HG02798 (cell line): Measurements from ENCODE around the gene ZBTB18.

ENCODE experiments used
- ATAC-seq: cut with Tn5 transposase; IDR thresholded peaks from one replicate; pipeline ENCODE4 v1.9.1; 2021; ENCODE audit warnings: mild to moderate bottlenecking; ENCODE audit not compliant: unreplicated experiment, poor library complexity

Gene ZBTB18

DNA sequence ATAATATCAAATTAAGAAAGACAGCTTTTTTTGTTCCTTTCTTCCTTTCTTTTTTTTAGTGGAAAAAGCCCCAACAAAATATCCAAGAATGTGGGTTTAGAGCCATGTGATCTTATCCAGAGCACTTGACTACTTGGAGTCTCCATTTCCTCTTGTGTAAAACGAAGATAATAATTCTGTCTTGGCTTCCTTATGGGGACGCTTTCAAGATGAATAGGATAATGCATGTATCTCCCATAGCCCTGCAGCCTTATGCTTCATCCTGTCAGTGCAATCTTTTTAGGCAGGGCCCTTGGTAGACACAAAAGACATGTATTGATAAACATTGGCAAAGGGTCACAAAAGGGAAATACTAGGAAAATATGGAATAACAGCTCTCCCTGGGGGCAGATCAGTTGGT is 34.8 kb downstream of the ZBTB18 start:
- no peak for ATAC-seq

DNA sequence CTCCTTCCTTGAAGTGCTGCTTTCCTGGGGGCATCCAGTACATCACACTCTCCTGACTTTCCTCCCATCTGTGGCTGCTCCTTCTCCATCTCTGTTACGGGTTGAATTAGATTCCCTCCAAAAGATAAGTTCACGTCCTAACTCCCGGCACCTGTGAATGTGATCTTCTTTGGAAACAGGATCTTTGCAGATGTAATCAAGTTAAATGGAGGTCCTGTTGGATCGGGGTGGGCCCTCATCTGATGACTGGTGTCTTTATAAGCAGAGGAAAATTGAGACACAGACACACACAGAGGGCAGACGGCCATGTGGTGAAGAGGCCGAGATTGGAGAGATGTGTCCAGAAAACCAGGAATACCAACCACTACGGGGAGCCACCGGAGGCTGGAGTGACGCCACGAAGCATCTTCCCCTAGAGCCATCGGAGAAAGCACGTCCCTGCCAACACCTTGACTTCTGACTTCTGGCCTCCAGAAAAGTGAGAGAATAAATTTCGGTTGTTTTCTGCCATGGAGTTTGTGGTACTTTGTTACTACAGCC is 36.0 kb downstream of the ZBTB18 start:
- no peak for ATAC-seq

DNA sequence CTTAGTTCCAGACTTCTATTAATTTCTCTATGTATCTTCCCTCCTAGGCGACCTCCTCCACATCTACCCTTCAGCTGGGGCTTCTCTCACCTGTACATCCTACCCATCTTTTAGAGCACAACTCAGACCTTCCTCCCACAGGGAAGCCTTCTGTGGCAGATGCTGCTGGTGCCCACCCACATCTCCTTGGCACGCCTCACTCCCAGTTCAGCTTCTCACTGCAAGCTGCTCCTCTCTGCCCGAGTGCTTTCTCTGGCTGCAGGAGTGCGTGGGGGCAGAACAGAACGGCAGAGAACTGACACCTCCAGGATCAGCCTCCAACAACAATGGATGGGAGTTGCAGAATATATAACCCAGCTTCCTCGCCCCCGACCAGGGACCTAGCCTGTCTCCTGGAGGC is 36.5 kb downstream of the ZBTB18 start:
- no peak for ATAC-seq

DNA sequence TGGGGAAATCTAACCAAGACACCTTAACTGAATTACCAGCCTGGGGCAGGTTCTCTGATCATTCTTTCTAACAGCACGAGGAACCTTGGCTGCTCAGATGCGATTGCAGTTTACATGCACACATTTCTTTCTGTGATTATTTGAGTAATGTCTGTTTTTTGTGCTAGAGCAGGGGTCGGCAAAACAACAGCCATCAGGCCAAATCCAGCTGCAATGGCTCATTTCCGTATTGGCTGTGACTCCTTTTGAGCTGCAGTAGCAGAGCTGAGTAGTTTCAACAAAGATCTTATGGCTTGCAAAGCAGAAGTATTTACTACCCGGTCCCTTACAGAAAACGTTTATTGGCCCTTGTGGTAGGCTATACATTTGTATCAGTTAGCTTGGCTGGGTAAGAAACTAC is 37.1 kb downstream of the ZBTB18 start:
- no peak for ATAC-seq

DNA sequence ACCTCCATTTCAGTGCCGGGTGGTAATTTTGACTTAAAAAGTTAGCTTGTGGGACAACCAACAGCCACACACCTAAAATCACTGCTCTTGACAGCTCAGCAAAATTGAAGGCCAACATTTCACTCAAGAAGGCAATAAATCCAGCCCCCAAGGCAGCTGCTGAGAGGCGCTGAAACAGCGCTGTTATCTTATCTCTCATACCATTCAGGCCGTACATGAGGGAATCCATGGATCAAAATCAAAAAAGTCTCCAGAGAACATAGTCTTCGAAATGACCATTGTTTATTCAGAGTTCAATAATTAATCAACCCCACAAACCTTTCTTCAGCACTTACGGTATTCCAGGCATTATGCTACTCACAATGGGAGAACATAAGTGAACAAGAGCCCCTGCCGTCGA is 38.5 kb downstream of the ZBTB18 start:
- no peak for ATAC-seq

DNA sequence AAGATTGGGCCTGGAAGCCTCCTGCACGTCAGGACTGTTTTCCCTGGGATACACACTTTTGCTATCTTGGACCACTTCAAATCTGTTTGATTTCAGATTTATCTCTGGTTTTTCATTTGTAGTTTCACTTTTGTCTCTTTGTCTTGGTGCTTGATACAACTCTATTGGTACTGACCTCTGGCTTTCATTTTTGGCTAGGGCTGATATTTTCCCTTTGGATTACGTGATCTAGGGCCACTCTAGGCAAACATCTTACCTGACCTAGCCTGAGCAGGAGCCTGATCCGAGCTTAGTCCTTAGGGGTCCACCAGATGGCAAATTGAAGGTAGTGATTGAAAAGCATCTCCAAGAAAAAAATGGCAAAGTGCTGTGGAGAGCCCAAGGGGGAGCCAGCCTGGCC is 39.6 kb downstream of the ZBTB18 start:
- ATAC-seq = no peak

DNA sequence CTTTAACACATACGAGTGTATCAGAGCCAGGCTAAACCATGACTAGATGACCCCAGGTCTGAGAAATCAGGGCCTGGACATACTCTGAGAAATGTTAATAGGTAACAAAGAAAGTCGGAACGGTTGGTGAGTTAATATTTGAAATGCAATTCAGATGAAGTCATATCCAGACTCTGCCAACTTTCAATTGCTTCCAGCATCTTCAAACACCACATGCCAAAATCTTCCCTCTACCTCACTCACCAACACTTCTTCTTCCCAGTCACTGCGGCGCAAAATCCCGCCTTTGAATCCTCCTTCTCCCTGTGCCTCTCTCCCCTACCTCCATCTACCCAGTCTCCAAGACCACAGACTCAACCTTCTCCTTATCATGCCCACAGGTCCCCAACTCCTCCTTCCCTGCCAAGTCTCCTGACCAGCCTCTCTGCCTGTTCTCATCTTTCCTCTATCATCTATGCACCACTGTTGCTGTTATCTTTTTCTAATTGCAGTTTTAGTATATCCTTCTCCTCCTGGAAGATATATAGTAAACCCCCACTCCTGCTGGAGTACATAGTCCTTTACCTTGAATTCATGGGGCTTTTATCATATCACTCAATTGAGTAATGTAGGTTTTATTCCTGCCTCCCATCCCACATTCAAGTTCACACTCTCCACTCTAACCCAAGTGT is 41.3 kb downstream of the ZBTB18 start:
- ATAC-seq = no peak

DNA sequence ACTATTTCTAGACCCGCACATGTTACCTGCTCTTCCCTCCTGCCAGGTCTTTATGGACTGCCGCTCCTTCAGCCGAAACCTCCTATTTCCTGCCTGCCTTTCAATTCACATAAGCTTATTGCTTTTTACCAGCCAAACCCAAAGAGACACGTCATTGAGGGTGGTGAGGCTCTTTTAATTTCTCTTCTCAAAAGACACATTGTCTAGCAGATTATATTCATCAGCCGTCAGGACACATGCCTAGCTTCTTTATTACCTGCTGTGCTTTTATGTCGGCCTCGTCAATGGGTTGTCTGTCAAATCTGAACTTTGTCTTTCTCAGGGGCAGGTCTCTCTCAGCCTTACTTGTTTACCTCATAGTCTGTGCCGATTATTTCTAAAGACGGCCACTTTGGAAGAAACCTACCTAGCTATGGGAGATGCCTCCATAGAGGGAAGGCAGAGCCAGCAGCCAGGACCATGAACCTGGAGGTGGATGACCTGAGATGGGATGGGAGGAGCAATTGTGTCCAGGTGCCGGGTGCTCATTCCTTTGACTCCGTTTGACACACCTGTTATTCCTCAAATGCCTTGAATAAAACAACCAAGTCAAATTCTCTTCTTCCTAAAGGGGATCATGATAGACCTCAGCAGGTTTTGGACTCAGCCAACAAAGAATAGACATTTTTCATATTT is 42.0 kb downstream of the ZBTB18 start:
- ATAC-seq = no peak

DNA sequence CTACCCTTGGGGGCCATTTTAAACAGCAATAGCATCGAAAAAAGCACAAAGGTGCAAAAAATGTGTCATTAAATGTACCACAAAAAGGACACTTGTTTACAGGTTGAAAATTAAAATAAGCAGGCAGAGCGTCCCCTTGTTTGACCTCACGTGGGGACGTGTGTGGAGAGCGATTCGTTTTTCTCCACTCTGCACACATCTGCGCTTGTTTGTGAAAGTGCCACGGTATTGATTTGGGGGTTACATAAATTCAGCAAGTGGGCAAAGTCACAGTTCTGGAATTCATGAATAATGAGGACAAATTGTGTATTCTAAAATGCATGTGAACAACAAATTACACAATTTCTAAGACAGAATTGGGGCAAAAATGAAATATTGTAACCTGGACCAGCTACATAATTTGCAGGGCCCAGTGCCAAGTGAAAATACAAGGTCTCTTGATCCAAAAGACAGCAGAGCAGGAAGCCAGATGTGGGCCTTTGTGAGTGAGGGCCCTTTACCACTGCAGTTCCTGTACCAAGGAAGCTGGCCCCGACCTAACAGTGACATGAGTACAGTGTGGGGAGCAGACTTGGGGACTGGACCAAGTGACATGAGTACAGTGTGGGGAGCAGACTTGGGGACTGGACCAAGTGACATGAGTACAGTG is 43.9 kb downstream of the ZBTB18 start:
- no peak for ATAC-seq

DNA sequence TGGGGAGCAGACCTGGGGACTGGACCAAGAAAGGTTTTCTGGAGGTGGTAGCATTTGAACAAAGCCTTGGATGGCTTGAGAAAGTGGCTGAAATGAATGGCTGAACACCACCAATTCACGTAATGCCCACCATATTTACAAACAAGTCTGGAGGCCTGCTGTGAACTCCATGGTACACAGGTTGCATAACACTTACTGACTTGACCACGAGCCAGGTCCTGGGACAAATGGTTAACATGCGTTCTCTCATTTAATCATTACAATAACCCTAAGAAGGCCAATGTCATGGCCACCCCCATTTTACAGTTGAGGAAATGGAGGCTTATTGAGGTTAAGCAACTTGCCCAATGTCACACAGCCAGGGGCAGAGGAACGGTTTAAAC is 44.4 kb downstream of the ZBTB18 start:
- ATAC-seq = no peak

DNA sequence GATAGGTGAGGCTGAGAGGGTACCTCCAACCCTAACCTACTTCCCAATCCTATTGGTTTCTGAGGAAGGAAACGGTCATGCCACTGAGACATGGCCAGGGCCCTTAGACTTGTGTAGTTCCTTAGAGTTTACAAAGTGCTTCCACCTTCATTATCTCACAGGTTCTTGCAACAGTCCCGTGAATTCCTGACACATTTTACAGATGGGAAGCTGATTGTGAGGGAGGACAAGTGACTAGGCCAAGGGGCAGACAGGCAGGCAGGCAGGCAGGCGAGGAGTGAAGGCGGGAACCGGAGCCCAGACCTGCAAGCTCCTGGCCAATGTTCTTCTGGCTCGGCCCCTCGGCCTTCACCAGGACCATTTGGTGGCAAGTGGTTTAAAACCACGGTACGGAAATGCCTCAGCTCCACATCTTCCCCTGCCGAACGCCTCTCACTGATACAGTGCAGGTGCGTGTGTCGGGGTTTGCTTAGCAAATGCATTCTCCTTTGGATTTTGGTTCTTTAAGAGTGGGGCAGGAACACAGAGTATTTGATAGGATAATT is 45.1 kb downstream of the ZBTB18 start:
- ATAC-seq = no peak

DNA sequence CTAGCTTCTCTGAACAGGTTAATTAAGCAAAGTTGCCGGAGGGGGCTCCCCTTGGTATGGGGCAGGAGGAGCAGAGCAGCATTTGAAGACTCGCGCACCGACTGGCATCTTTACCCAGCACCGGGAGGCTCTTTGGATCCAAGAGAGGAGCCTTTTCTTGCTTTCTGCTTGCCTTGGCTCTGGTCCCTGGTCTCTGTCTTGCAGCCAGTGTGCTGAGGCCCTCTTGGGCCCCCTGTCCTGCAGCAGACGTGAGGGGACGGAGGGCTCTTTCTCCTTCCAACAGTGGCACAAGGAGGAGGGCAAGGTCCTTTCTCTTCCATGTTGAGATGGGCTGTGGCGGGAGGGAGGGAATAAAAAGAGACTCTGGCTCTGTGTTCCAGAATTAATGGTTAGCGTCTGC is 45.6 kb downstream of the ZBTB18 start:
- ATAC-seq = no peak

DNA sequence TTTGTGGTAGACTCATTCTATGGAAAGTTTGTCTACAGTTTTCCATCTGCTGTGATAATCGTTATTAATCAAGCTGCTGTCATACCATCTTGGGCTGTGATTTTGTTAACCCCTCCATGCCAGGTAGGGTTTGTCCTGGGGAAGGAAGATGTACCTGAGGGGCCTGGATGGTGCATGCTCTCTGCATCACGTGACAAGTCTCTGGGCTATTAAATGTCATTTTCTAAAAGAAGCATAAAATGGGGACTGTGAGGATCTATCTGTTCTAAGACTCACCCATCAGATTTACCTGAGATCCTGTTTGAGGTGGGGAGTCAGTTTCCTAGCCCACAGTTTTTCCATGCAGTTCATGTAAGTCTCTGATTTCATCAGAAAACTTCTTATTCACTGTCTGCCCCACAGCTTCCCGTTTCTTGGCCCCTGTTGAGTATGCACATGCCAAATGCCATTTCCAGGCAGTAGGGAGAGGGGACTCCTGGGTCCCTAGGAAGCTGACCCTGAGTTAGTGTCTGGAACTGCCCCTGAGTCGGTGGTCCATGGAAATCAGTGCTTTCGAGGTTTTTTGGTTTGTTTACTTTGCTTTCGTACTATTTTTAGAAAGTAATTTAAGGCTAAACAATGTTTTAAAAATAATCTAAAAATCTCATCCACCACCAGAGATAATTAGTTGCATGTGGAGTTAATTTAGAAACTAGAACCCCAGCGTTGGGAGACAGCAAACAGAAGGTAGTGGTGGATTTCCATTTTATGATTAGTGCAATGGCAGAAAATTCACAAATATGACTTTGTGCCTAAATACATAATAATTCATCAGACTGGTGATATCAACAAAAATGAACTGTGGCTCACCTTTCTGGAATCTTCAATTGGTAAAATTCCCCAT is 46.7 kb downstream of the ZBTB18 start:
- no peak for ATAC-seq

DNA sequence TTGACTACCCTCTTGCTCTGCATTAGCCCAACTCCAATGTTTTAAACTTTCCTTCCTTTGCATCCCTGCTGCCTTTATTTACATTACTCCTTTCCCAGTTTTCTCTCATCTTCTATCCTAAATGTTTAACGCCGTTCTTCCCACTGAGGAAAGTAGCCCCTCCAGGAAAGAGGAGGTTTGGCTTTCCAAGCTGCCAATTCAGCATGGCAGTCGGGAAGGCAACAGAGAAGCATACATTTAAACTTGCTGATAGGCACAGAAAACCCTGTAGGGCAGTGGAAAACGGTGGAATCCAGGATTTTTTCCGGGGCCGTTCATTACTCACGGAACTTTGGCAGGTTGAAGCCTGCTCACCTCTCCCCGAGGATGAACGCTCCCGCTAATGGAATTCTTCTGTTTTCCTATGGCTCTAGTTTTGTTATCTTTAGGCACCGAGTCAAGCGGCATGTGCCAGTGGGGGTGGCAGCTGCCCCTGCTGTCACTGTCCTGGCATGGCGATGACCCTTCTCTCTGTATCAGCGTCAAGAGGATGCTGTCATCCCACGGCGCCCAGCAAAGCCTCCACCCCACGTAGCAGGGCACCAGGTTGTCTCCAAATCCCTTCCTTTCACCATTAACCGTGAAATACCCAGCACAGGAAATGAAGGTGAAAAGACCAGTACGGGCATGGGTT is 48.3 kb downstream of the ZBTB18 start:
- ATAC-seq = no peak

DNA sequence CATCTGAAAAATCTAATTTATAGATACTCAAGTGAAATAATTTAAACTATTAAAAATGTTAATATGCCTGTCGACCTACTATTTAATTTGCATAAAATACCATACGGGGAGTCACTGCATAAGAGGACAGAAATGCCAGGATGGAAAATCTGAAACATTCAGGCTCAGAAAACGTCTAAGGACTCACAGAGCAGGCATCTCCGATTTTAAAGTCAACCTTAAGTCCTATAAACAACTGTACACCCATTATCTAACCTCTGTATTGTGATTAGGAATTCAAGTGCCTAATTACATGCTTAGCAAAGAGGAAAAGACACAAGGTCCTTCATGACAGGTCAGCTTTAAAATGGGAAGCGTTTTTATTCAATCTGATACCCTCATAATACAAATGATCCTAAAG is 49.2 kb downstream of the ZBTB18 start:
- no peak for ATAC-seq

DNA sequence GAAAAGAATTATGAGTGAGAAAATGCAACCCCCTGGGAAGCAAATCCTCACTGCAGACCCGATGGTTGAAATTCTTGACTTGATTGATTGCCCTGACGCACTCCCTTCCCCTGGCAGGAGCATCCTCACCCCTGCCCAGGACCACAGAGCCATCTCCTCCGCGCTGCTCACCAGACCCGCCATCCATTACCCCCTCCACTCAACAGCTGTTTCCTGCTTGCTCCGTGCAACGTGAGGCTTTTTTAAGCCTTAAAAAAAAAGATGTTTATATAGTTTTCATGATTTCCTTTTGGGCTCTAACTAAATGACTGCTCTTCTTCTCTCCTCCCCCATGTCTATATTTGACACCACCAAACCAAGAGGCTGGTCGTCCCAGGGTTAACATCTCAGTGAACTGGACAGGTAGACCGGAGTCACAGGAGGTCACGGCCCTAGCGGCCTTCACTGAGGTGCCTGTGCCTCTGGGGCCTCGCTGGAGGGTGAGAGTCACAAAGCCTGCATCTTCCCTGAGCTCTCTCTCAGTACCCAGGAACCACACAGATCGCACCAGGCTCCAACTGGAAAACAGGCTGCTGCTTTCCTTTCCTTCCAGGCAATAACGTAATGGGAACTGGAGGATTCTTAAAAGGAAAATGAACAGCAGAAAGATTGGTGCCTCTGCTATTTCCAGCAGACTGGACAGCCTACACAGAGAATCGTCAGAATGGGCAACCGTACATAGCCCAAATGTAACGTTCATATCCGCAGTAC is 49.8 kb downstream of the ZBTB18 start:
- ATAC-seq = no peak

DNA sequence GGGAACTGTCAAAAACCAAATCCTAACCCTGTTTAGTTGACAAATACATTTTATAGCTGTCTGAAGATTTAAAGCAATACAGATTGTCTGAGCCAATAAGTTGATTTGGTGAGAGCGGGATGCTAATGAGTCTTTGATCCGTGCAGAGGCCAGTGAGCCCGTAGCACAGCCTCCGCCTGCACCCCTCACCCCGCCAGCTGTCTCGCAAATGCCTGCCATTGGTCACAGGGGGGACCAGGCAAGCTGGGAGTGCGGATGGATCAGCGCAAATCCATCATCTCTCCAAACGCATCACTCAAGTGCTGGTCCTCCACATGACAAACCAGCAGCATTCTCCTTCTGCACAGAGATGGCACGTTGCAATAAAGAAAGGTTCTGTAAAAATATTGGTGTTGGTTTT is 51.0 kb downstream of the ZBTB18 start:
- no peak for ATAC-seq

DNA sequence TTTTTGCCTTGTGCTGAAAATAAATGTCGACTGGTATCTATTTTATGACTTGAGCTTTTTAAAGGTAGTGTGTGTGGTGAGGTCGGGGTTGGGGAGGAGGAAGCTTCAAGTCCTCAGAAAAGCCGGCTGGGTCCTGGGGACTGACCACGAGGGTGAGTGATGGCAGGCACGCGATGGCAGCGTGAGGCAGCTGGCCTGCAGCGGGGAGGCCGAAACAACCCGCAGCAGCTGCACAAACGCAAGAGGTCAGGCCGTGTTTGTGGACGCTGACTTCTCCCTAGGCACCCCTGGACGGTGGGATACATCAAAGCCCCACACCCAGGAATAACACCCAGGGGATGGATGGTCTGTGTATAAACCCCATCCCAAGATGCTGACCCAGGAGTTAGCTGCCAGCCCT is 51.4 kb downstream of the ZBTB18 start:
- no peak for ATAC-seq
